Subcutaneous abdominal adipose tissue (tissue), 5 donors: ENCODE data around the gene FXYD5.

Experiments
- H3K27ac ChIP-seq: one replicate; pipeline ENCODE4 v1.7.0; 2013; ENCODE audit warnings: low read depth, mild to moderate bottlenecking, inconsistent platforms, low read length, moderate library complexity
- H3K27me3 ChIP-seq, 5 donors: one replicate each; pipeline ENCODE4 v1.7.0; 2013; ENCODE audit warnings: low read length in 5 of 5, inconsistent platforms in 1 of 5; ENCODE audit not compliant: control insufficient read depth in 5 of 5, insufficient read depth in 4 of 5
- H3K36me3 ChIP-seq, 5 donors: one replicate each; pipeline ENCODE4 v1.7.0; 2013; ENCODE audit warnings: low read length in 5 of 5; ENCODE audit not compliant: control insufficient read depth in 5 of 5, insufficient read depth in 5 of 5
- H3K4me1 ChIP-seq, 5 donors: one replicate each; pipeline ENCODE4 v1.7.0; 2013; ENCODE audit warnings: low read length in 5 of 5, mild to moderate bottlenecking in 3 of 5, moderate library complexity in 1 of 5; ENCODE audit not compliant: control insufficient read depth in 5 of 5, insufficient read depth in 5 of 5
- H3K4me3 ChIP-seq, 5 donors: one replicate each; pipeline ENCODE4 v1.7.0; 2013; ENCODE audit warnings: low read length in 5 of 5, low read depth in 1 of 5
- H3K9ac ChIP-seq, 5 donors: one replicate each; pipeline ENCODE4 v1.7.0; 2013; ENCODE audit warnings: low read length in 5 of 5, mild to moderate bottlenecking in 4 of 5, moderate library complexity in 3 of 5
- H3K9me3 ChIP-seq, 5 donors: one replicate each; pipeline ENCODE4 v1.7.0; 2013; ENCODE audit warnings: low read length in 5 of 5; ENCODE audit not compliant: control insufficient read depth in 5 of 5
- donor health status: healthy.
- donor health status: healthy.
- donor health status: healthy.
- donor health status: healthy.
- donor health status: healthy.

FXYD5 gene

DNA sequence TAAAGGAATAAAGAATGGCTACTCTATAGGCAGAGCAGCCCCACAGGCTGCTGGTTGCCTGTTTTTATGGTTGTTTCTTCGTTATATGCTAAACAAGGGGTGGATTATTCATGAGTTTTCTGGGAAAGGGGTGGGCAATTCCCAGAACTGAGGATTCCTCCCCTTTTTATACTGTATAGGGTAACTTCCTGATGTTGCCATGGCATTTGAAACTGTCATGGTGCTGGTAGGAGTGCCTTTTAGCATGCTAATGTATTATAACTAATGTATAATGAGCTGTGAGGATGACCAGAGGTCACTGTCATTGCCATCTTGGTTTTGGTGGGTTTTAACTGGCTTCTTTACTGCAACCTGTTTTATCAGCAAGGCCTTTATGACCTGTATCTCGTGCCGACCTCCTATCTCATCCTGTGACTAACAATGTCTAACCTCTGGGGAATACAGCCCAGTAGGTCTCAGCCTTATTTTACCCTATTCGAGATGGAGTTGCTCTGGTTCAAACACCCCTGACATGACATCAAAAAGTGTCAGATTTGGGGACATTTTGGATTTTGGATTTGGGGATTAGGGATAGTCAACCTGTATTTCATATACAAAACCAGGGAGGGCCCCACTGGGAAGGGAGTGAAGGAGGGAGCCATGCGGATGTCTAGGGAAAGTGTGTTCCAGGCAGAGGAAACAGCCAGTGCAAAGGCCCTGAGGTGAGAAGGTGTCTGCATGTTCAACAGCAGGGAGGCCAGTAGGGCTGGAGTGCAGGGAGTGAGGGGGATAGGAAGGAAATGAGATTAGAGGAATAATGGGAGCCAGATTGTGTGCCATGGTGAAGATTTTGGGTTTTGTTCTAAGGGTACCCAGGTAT, 10.9 kb downstream of the FXYD5 start:
- Histone ChIP-seq H3K9me3 (peaks cover 15 to 35% (median 18%) of the 10 kb centered on the region in 5 donors), H3K4me1 (peaks cover 0 to 12% (median 4%) of the 10 kb centered on the region in 5 donors), H3K36me3 (peaks cover 2 to 77% (median 67%) of the 10 kb centered on the region in 5 donors), H3K27ac (no peak overlapping the region), H3K4me3 (no peak overlapping the region), H3K27me3 (no peaks in the 10 kb centered on the region), H3K9ac (no peak overlapping the region)

DNA sequence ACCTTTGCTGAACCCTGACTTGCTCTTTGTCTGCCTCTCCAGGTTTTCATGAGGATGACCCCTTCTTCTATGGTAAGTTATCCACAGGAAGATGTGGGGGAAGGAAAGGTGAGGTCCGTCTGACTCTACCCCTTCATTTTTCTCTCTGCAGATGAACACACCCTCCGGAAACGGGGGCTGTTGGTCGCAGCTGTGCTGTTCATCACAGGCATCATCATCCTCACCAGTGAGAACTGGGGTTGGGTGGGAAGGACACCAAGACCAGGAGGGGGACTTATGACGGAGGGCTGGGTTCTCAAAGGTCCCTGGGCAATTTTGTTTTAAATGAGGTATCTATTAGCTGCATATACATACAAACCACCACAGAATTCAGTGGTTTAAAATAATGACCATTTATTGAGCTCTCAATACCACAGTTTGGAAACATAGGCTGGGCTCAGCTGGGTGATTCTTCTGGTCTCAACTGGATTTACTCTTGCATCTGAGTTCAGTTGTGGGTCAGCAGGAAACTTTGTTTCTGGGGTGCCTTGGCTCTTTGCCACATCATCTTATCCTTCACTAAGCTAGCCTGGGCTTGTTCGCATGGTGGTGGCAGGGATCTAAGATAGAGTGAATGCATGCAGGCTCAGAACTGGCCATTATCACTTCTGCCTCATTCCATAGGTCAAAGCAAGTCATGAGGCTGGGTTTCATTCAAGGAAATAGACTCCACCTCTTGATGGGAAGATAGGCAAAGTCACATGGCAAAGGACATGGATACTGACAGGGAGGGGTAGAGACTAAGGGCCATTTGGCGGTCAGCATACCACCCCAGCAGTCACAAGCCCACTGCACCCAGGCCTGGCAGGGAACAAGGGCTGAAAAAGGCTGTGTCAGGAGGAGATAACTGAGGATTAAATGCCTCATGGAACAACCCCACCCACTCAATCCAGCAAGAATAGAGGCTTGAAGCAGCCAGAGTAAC, 11.8 kb downstream of the FXYD5 start:
- peaks cover 2 to 68% (median 59%) of the 10 kb centered on the region in 5 donors for H3K36me3 ChIP-seq
- H3K9ac ChIP-seq, result no peak overlapping the region
- no peak overlapping the region for H3K4me3 ChIP-seq
- H3K27ac ChIP-seq, result no peak overlapping the region
- H3K27me3 ChIP-seq, result no peaks in the 10 kb centered on the region
- H3K4me1 ChIP-seq, result peaks cover 0 to 14% (median 7%) of the 10 kb centered on the region in 5 donors
- H3K9me3 ChIP-seq, result peaks cover 15 to 35% (median 18%) of the 10 kb centered on the region in 5 donors

DNA sequence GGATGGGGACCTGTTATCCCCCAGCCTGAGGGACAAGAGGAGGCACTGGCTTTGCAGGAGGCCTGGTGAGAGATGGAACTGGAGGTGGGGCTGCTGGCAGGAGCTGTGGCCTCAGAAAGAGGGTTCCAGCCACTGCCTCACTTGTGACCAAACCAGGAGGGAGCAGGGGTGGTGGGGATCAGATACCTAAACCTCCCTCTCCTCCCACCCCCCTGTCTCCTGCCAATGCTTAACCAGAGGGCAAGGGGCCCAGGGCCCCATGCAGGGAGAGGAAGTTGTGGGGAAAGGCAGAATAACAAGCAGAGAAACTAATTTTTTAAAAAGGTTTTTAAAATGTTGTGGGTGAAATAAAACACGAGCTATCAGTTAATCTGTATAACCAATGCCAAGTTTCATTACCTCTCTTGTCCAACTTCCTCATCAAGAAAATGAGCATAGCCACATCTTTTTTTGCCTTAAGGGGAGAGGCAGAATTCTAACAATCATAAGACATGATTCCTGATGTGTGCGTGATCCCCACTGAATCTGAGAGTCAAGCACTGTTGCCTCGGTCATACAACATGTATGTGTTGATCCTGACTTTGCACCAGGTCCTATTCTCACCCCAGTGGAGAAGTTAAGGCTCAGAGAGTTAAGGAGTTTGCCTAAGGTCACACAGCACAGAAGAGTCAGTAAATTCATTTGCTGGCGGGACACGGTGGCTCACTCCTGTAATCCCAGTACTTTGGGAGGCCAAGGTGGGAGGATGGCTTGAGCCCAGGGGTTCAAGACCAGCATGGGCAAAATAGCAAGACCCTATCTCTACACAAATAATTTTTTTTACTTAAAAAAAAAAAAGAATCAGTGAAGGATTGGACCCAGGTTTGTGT, 12.9 kb downstream of the FXYD5 start:
- no peak overlapping the region for H3K4me3 ChIP-seq
- H3K9me3 ChIP-seq, result peaks cover 11 to 28% (median 18%) of the 10 kb centered on the region in 5 donors
- peaks cover 0 to 20% (median 11%) of the 10 kb centered on the region in 5 donors for H3K4me1 ChIP-seq
- H3K9ac ChIP-seq, result no peak overlapping the region
- peaks cover 2 to 57% (median 48%) of the 10 kb centered on the region in 5 donors for H3K36me3 ChIP-seq
- no peaks in the 10 kb centered on the region for H3K27me3 ChIP-seq
- H3K27ac ChIP-seq, result no peak overlapping the region

DNA sequence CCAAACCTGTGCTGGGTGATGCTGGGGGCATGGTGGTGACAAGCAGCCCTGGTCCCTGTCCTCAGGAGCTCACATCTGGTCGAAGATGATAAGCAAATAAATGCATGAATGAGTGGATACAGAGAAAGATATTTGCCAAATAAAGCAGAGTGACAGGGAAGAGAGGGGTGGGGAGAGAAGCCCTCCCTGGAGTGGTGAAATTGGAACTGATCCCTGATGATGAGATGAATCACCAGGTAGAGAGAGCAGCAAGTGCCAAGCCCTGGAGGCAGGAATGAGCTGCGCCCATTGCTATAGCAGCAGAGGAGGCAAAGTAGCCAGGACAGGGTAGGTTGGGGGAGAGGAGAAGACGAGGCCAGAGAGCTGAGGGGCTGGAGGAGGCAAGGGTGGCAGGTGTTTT, 13.7 kb downstream of the FXYD5 start:
- Histone ChIP-seq H3K27me3 (no peaks in the 10 kb centered on the region), H3K27ac (no peak overlapping the region), H3K9ac (no peak overlapping the region), H3K4me1 (peaks cover 0 to 20% (median 11%) of the 10 kb centered on the region in 5 donors), H3K9me3 (peaks cover 7 to 23% (median 18%) of the 10 kb centered on the region in 5 donors), H3K36me3 (peaks cover 0 to 50% (median 41%) of the 10 kb centered on the region in 5 donors), H3K4me3 (no peak overlapping the region)

DNA sequence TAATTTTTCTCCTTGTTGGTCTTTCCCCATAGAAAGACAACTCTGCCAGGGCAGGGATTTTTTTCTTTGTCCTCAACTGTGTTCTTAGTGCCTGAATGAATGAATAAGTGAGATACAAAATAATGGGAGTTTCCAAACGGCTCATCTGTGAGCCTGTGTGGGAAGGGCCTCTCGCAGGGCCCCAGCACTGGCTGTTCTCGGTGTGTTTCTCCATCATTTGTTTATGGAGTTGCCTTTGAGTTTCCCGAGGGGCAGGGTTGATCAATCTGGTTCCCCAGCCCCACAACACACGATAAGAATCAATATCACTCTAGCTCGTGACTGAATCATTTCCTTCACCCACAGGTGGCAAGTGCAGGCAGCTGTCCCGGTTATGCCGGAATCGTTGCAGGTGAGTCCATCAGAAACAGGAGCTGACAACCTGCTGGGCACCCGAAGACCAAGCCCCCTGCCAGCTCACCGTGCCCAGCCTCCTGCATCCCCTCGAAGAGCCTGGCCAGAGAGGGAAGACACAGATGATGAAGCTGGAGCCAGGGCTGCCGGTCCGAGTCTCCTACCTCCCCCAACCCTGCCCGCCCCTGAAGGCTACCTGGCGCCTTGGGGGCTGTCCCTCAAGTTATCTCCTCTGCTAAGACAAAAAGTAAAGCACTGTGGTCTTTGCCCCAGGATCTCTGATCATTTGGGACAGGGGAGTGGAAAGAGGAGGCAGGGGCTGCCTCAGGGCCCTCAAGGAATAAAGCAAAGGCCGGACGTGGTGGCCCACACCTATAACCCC, 14.9 kb downstream of the FXYD5 start:
- Histone ChIP-seq H3K27ac (no peak overlapping the region), H3K4me3 (no peak overlapping the region), H3K9ac (no peak overlapping the region), H3K27me3 (no peaks in the 10 kb centered on the region), H3K9me3 (peaks cover 6 to 19% (median 13%) of the 10 kb centered on the region in 5 donors), H3K36me3 (peaks cover 0 to 42% (median 35%) of the 10 kb centered on the region in 5 donors), H3K4me1 (peaks cover 0 to 20% (median 11%) of the 10 kb centered on the region in 5 donors)

DNA sequence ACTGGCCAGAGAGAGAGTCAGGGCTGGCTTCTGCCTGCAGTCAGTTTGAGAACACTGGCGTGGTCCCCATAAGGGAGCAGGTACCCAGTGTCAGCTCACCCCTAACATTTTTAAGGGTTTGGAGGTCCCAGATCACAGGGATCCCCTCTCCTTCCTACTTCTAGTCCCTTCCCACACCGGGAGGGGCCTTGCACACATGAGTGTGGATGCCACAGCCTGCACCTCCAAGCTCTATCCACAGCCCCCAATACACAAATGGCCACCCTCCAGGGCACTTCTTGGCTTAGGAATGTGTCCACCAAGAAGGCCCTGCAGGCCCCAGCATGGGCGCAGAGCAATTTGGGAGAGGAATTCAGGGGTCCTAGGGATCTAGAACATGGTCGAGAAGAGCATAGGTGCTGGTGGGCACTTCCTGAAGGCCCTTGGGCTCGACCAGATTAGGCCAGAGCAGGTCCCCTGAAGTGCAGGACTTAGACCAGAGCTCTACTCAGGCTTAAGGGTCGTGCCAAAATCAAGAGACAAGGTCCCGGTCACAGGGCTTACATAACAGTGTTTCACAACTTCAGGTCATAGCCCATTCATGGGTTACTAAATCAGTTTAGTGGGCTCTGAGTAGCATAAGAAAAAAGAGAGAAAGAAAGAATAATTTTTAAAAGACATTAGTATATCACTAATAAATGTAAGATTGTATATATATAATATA, 16.0 kb downstream of the FXYD5 start:
- no peak overlapping the region for H3K4me3 ChIP-seq
- peaks cover 6 to 13% (median 11%) of the 10 kb centered on the region in 5 donors for H3K9me3 ChIP-seq
- H3K9ac ChIP-seq, result no peak overlapping the region
- H3K27ac ChIP-seq, result no peak overlapping the region
- H3K4me1 ChIP-seq, result peaks cover 0 to 20% (median 14%) of the 10 kb centered on the region in 5 donors
- no peaks in the 10 kb centered on the region for H3K27me3 ChIP-seq
- peaks cover 0 to 32% (median 26%) of the 10 kb centered on the region in 5 donors for H3K36me3 ChIP-seq

DNA sequence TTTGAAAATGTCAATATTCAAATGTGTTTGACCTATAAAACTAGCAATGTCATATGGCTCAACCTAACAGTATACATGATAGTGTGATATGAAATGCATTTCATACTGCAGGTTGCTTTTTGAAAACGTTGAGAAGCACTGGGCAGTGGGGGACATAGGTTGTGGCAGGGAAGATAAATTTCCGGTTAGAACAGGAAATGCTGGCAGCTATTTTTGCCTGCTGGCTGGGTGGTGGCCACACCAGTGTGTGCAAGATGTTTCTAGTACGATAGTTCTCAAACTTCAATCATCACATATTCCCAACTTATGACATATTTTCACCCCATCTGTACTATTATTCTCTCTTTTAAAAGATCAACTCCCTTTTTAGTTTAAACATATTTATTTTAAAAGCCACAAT, 17.2 kb downstream of the FXYD5 start:
- Histone ChIP-seq H3K9ac (no peak overlapping the region), H3K9me3 (peaks cover 0 to 1% (median under 1%) of the 10 kb centered on the region in 5 donors), H3K4me3 (no peak overlapping the region), H3K27me3 (no peaks in the 10 kb centered on the region), H3K36me3 (peaks cover 0 to 20% (median 14%) of the 10 kb centered on the region in 5 donors), H3K4me1 (peaks cover 0 to 23% (median 20%) of the 10 kb centered on the region in 5 donors), H3K27ac (no peak overlapping the region)

DNA sequence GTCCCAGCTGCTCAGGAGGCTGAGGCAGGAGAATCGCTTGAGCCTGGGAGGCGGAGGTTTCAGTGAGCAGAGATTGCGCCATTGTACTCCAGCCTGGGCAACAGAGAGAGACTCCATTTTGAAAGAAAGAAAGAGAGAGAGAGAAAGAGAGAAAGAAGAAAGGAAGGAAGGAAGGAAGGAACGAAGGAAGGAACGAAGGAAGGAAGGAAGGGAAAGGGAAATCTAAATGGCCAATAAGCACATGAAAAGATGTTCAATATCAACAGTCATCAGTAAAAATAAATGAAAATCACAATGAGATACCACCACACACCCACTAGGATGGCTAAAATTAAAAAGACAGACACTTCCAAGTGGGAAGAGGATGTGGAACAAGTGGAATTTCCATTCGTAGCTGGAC, 19.7 kb downstream of the FXYD5 start:
- Histone ChIP-seq H3K4me1 (peaks cover 0 to 29% (median 18%) of the 10 kb centered on the region in 5 donors), H3K9ac (no peak overlapping the region), H3K36me3 (peaks cover 0 to 9% (median 5%) of the 10 kb centered on the region in 5 donors), H3K27ac (no peak overlapping the region), H3K27me3 (no peaks in the 10 kb centered on the region), H3K9me3 (no peaks in the 10 kb centered on the region), H3K4me3 (no peak overlapping the region)
